Suprapubic skin (tissue), 4 donors: ENCODE data around the gene WDR81. TPM values are rescaled to one million over a fixed set of nuclear protein-coding genes. Genes with fewer than 3 reads are reported as not detected.
"Not testable (repeated sequence)": the region's sequence is repeated elsewhere in the genome, so short reads cannot be mapped to it uniquely, and the experiment has no call there.

ENCODE experiments used
- DNase-seq, 2 donors: peaks; one replicate each; pipeline ENCODE4 v3.0.0-alpha.2; 2019; ENCODE audit warnings: low spot score in 2 of 2
- H3K27ac ChIP-seq: fragments of 200-600 bp; sonication (generic); one replicate; pipeline ENCODE4 v1.5.1; 2019
- H3K27me3 ChIP-seq: fragments of 200-600 bp; sonication (generic); one replicate; pipeline ENCODE4 v1.5.1; 2019
- H3K36me3 ChIP-seq: fragments of 200-600 bp; sonication (generic); one replicate; pipeline ENCODE4 v1.5.1; 2019
- H3K4me1 ChIP-seq: fragments of 200-600 bp; sonication (generic); one replicate; pipeline ENCODE4 v1.5.1; 2019
- H3K4me3 ChIP-seq: fragments of 200-600 bp; sonication (generic); one replicate; pipeline ENCODE4 v1.5.1; 2019; ENCODE audit warnings: mild to moderate bottlenecking
- H3K9me3 ChIP-seq: fragments of 200-600 bp; sonication (generic); one replicate; pipeline ENCODE4 v1.5.1; 2019
- EP300 ChIP-seq: sonication (generic); formaldehyde crosslinking; IDR thresholded peaks from one replicate; pipeline ENCODE4 v1.6.1; 2017; ENCODE audit warnings: antibody characterized with exemption
- POLR2A ChIP-seq, 2 donors: fragments of 450-650 bp; IDR thresholded peaks; one replicate each; pipeline ENCODE4 v1.6.1; 2017; ENCODE audit warnings: antibody characterized with exemption in 2 of 2, mild to moderate bottlenecking in 2 of 2, moderate library complexity in 2 of 2
- POLR2AphosphoS5 ChIP-seq, 3 donors: sonication (generic); formaldehyde crosslinking; IDR thresholded peaks; one replicate each; pipeline ENCODE4 v1.6.1; 2017; ENCODE audit warnings: antibody characterized with exemption in 3 of 3
- WGBS: methylation state at CpG from one replicate; pipeline ENCODE4 v1.1.5; 2018; 5-methylcytosine and 5-hydroxymethylcytosine counted together
- total RNA-seq, 4 donors: library from RNA; depleted of rRNA; stranded (reverse); fragments of >200 nt; gene quantifications; one replicate each; pipeline ENCODE4 v1.1.0, GENCODE V29; 2016
- TF ChIP-seq, protein P1 (sequence below), 2 donors: fragments of 200-600 bp in 1 of 2; fragments of 450-650 bp in 1 of 2; sonication (generic) in 1 of 2; IDR thresholded peaks; one replicate each; pipeline ENCODE4 v1.5.1; 2016 to 2019; ENCODE audit warnings: antibody characterized with exemption in 2 of 2, mild to moderate bottlenecking in 1 of 2, moderate library complexity in 1 of 2

Gene WDR81
- total RNA-seq, 4 donors from 2014 or later = 40.0 to 61.7 (median 51.3) TPM

DNA sequence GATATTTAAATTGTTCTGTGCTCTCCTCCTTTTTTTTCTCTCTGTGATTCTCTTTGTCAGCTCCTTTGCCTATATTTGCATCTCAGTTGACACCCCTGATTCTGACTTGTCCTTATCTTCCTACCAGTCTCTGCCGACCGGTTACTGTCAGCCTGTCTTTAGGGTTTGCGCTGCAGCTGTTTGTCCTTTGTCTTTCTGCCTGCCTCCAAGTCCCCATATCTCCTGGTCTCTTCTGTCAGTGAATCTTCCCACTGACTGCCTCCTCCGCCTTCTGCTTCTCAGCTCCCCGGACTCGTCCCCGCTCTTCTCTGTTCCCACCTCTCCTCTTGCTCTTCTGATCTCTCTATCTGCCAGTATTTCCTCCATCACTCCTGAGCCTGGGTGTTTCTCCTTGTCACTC is 19.5 kb upstream of the WDR81 start:
- Histone ChIP-seq H3K4me1 (peaks cover 8% of the 10 kb centered on the region), H3K27me3 (no peaks in the 10 kb centered on the region), H3K36me3 (no peaks in the 10 kb centered on the region), H3K27ac (no peak overlapping the region), H3K4me3 (no peak overlapping the region), H3K9me3 (no peaks in the 10 kb centered on the region)
- TF ChIP-seq EP300 (no peak), POLR2AphosphoS5 (IDR thresholded peaks at IDR 0.05) (no peak), POLR2A (IDR thresholded peaks at IDR 0.05) (no peak)
- TF ChIP-seq, protein P1, sequence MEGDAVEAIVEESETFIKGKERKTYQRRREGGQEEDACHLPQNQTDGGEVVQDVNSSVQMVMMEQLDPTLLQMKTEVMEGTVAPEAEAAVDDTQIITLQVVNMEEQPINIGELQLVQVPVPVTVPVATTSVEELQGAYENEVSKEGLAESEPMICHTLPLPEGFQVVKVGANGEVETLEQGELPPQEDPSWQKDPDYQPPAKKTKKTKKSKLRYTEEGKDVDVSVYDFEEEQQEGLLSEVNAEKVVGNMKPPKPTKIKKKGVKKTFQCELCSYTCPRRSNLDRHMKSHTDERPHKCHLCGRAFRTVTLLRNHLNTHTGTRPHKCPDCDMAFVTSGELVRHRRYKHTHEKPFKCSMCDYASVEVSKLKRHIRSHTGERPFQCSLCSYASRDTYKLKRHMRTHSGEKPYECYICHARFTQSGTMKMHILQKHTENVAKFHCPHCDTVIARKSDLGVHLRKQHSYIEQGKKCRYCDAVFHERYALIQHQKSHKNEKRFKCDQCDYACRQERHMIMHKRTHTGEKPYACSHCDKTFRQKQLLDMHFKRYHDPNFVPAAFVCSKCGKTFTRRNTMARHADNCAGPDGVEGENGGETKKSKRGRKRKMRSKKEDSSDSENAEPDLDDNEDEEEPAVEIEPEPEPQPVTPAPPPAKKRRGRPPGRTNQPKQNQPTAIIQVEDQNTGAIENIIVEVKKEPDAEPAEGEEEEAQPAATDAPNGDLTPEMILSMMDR (IDR thresholded peaks at IDR 0.05) = no peak
- DNase-seq = no peak
- 92% methylated on average over 7 of the region's 7 CpGs for WGBS

DNA sequence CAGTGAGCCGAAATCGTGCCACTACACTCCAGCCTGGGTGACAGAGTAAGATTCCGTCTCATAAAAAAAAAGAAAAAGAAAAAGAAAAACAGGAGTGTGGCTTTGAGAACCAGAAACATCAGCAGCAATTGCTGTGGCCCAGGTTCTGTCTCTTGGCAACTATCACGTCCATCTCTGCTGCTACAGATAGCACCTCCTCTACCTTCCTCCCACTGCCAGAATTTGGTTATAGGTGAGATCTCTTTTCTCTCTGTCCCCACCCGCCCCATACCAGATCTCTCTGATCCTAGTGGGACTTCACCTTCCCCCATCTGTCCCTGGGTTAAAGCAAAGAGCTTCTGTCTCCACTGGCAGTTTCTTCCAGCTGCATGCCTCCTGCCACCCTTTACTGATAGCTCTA is 17.4 kb upstream of the WDR81 start:
- Histone ChIP-seq H3K4me1 (peaks cover 19% of the 10 kb centered on the region), H3K9me3 (no peaks in the 10 kb centered on the region), H3K27ac (no peak overlapping the region), H3K27me3 (no peaks in the 10 kb centered on the region), H3K36me3 (peaks cover 4% of the 10 kb centered on the region), H3K4me3 (no peak overlapping the region)
- no peak for DNase-seq
- TF ChIP-seq, protein P1 (IDR thresholded peaks at IDR 0.05) = no peak
- TF ChIP-seq POLR2AphosphoS5 (IDR thresholded peaks at IDR 0.05) (no peak), POLR2A (IDR thresholded peaks at IDR 0.05) (no peak), EP300 (no peak)
- 88% methylated on average over 5 of the region's 5 CpGs for WGBS

DNA sequence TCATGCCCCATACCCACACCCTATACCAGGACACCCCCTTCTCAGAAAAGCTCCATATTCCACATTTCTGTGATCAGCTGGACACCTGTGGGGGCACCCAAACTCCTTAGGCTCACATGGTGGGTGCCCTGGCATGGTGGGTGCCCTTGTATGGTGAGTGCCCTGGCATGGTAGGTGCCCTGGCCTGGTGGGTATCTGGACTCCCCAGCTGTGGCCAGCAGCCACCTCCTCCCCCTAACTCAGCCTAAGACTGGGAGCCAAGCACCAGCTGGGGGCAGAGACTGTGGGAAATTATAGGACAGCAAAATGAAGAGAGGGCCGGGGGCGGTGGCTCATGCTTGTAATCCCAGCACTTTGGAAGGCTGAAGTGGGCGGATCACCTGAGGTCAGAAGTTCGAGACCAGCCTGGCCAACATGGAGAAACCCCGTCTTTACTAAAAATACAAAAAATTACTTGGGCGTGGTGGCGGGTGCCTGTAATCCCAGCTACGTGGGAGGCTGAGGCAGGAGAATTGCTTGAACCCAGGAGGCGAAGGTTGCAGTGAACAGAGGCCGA is 15.6 kb upstream of the WDR81 start:
- DNase-seq, H3K27ac ChIP-seq, H3K4me3 ChIP-seq, H3K9me3 ChIP-seq, H3K27me3 ChIP-seq: not testable (repeated sequence)
- H3K36me3 ChIP-seq = peaks cover 20% of the 10 kb centered on the region
- 92% methylated on average over 10 of the region's 10 CpGs for WGBS
- H3K4me1 ChIP-seq = peaks cover 32% of the 10 kb centered on the region

DNA sequence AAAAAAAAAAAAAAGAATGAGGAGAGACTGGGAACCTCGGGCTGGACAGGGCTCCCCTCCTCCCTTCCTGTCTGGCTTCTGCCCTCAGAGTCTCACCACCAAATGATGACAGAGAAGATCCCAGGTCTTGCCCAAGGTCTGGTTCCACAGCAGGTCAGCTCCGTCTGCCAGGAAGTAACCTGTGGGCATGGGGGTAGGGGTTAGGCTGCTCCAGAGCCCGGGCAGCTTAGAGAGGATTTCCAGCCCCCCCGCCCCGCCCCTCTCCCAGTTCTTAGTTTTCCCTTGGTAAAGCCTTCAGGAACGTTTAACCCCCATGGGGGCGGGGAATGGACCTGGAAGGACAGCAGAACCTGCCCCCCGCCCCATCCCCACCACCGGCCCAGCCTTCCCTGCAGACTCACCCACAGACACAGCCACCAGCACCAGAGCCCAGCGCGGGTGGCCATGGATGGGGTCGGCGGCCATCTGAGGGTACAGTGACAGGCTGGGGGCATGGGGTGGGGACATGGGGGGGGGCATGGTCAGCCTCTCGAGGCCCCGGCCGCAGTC is 15.0 kb upstream of the WDR81 start:
- WGBS = 30% methylated on average over 9 of the region's 16 CpGs
- Histone ChIP-seq H3K27me3 (no peaks in the 10 kb centered on the region), H3K36me3 (peaks cover 20% of the 10 kb centered on the region), H3K4me3 (peak overlapping the region; percentile 66), H3K27ac (peak overlapping the region; percentile 64), H3K4me1 (peaks cover 38% of the 10 kb centered on the region), H3K9me3 (no peaks in the 10 kb centered on the region)
- peak in 1 of 2 donors; percentile 73 for DNase-seq
- TF ChIP-seq EP300 (no peak), POLR2AphosphoS5 (IDR thresholded peaks at IDR 0.05) (no peak), POLR2A (IDR thresholded peaks at IDR 0.05) (no peak)
- TF ChIP-seq, protein P1 (IDR thresholded peaks at IDR 0.05) = no peak

DNA sequence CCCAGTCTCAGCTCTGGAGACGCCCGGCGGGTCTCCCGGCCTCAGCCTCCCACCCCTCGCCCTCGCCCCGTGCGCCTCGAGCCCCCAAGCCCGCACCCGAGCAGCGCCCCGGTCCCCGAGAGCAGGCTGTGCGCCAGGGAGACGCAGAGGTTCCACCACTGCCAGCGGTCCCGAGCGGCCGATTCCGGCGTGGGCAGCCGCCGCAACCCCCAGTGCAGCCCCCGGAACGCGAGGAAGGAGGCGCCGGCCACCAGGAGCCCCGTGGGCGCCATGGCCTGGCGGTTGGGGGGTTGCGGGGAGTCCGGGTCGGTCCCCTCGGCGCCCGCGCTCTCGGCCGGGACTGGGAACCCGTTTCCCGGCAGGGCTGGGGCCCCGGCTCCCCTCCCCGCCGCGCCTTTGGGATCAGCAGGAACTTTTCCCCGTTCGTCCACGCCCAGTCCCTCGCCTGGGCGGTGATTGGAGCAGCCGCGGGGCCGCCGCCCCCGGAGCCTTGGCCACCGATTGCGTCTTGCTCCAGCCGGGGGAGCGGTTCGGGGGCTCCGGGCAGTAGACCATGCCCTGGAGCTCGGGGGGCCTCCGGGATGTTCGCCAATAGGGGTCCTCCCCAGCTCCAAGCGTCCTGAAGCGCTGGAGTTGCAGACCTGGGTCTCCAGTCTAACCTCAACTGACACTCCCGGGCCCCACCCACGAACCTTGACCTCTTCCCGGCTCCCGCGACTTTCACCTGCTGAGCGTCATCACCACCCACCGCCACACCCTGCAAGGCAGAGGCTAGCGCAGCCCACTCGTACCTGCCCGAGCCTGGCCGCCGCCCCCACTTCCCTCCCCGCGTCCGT is 14.3 kb upstream of the WDR81 start, which contains the start of gene TLCD2:
Gene TLCD2 (minus strand): TSS at position 407 of the 836 bp plus-strand sequence. CDS start 135 bp downstream, at position 272.
- peaks cover 45% of the 10 kb centered on the region for H3K4me1 ChIP-seq
- H3K4me3 ChIP-seq = peak within 1 kb of the TSS; percentile 66
- peak within 1 kb of the TSS; percentile 64 for H3K27ac ChIP-seq
- no peaks in the 10 kb centered on the region for H3K9me3 ChIP-seq
- 13% methylated on average over 3 of the region's 83 CpGs for WGBS
- H3K27me3 ChIP-seq = no peaks in the 10 kb centered on the region
- peak in 1 of 2 donors; percentile 88 for DNase-seq
- TF ChIP-seq, protein P1 (IDR thresholded peaks at IDR 0.05) = no peak
- TF ChIP-seq EP300 (no peak), POLR2A (IDR thresholded peaks at IDR 0.05) (peak in 1 of 2 donors; percentile 60)
- H3K36me3 ChIP-seq = peaks cover 20% of the 10 kb centered on the region
